Fibroblast of skin of abdomen (primary cell): ENCODE data around the gene PPP2R3B.

Source experiments
- DNase-seq: peaks from one replicate; pipeline ENCODE4 v3.0.0-alpha.2; 2013

PPP2R3B gene

DNA sequence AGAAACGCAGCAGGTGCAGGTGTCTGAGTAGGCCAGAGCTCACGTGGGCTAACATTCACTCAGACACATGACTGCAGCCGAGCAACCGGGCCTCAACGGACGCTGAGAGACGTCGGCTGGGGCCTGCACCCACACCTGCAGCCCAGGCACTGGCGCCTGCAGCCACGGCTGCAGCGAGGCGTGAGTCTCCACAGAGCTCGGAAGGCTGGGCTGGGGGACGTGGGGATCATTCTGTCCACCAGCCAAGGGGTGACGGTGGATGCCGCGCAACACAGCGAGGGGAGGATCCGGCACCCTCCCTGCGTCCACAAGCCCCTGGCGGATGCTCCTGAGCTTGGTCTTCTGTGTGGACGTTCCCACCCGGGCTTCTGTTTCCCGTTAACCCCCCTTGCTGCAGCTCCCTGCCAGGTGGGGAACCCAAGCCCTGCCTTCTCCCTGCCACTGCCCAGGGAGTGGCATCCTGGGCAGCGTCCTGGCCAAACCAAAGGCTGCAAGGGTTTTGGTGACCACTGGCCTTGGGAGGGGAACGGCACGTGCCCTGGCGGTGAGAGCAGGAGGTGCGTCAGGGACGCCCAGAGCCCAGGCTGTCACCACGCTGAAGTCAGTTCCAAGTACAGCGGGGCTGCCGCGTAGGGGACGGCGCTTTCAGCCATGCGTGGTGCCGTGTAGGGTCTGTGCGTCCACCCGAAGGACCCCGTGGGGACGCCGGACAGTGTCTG lies 16.3 kb downstream of the PPP2R3B start:
- DNase-seq = no peak

DNA sequence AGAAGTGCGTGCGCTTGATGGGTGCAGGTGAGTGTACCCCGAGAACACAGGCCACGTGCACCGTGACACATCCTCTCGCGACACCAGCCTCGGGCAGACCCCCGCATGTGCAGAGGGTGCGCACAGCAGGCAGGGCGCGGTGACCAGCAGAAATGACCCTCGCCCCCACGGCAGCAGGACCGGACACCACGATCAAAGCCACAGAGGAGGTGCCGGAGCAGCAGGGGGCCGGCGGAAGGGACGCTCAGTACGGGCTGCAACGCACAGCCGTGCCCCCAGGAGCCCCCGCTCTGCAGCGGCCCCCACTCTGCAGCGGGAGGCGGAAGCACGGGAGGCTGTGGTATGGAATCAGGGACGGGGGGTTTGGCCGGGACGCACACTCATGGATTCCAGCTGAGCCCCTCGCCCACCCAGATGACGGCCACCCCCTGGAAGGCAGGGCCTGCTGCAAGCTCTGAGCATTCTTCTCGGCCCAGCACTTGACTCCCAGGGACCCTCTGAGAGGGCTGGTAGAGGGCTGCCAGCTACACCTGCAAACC lies 17.1 kb downstream of the PPP2R3B start:
- no peak for DNase-seq

GRCh38 chrX:368811-369562 lies 17.7 kb downstream of the PPP2R3B start:
- peak; percentile 60 for DNase-seq

DNA sequence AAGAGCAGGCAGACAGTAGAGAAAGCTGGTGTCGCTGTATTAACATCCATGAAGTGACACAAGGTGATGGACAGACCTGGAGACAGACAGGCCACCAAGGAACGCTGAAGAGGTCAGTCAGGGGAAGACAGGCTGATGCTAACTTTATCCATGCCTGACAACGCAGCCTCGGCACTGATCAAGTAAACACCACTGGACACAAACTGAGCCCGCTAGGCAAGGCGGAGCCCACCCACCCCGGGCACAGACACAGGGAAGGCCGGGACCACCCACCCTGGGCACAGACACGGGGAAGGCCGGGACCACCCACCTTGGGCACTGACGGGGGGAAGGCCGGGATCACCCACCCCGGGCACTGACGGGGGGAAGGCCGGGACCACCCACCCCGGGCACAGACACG lies 18.8 kb downstream of the PPP2R3B start:
- no peak for DNase-seq

- DNase-seq = no peak
Measured at GRCh38 chrX:367349-367748, 19.4 kb downstream of the PPP2R3B start.

DNA sequence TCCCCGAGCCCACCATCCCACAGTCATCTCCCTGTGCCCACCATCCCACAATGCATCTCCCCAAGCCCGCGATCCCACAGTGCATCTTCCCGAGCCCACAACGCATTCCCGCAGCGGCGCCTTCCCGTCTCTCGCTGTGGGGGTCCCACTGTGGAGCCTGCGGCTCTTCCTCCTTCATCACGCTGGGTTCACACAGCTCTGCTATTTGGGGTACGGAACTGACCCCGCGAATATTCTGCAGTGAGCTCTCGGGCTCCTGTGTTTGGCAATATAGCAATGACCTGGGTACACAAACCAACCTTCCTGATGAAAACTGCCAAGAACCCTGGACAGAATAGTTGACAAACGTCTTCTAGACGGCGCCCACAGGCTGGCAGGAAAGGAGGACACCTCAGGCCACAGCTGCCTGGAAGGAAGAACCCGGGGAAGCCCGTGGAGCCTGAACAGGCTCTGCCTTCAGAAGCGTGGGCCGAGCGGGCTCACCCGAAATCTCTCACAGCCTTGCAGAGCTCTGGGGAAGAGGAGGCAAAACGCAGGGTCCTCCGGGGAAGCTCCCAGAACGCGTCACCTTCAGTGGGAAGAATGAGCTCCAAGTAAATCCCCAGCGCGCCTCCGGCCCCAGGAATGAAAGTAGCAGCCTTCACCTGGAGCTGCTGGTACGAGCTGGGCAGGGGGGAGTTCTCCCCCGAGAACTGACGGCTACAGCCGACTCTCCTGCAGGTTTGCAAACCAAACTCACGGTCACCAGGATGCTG lies 22.9 kb downstream of the PPP2R3B start:
- DNase-seq = no peak

GRCh38 chrX:362937-363620 lies 23.6 kb downstream of the PPP2R3B start:
- DNase-seq = peak; percentile 7

GRCh38 chrX:362351-362750 lies 24.4 kb downstream of the PPP2R3B start:
- no peak for DNase-seq

- DNase-seq = no peak
Measured at GRCh38 chrX:361231-362145, 25.2 kb downstream of the PPP2R3B start.

DNA sequence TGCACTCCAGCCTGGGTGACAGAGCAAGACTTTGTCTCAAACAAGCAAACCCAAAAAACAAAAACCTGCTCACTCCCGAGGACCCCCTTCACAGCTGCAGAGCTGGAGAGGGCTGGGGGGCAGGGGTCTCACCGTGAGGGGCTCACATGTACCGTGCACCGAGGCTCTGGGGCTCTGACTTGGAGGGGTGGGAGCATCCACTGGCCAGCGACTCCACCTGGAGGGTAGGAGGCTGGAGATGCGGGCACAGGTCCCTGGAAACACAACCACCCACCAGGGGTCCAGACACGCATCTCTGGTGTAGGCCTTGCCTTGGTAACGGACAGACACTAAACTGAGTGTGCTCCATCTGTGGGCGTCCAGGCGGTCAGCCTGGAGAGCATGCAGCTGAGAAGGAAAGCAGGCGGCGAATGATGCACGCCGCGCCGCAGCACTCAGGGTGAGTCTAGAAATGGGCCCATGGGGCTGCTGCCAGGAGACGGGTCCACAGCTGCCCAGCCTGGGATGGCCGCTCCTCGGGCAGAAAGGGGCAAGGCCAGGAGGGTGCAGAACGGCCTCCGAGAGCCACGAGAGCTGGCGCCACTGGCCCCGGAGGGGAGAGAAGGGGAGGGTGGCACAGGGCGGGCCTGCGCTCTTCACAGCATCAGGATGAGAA lies 26.1 kb downstream of the PPP2R3B start:
- no peak for DNase-seq

- no peak for DNase-seq
Measured at GRCh38 chrX:358651-359143, 28.0 kb downstream of the PPP2R3B start.

- peak; percentile 80 for DNase-seq
Measured at GRCh38 chrX:357693-358471, 28.8 kb downstream of the PPP2R3B start.

DNA sequence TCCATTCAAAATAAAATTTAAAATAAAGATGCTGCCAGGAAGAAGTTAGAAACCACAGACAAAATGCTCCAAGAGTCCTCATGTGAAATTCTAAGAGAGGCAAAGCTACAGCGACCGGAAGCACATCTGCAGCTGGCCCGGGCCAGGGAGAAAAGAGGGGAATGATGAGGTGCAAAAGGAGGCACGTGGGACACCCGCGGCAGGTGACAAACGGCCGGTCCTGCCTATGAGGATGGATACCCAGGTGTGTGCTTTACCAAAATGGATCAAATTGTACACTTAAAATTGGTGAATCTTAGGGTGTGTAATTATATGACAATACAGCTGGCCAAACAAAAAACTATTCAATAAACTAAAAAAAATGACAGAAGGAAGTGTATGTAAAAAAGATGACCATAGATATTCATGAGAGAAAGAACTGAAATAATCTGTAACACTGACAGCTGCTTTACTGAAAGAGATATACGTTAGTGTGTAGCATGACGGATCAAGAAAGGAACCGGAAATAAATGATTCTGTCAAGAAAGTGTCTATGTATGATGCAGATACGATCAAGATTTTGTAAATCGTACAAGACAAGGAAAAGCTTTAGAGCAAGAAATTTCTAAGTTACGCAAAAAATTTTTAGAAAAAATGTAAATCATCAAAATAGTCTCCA lies 29.5 kb downstream of the PPP2R3B start:
- no peak for DNase-seq

DNA sequence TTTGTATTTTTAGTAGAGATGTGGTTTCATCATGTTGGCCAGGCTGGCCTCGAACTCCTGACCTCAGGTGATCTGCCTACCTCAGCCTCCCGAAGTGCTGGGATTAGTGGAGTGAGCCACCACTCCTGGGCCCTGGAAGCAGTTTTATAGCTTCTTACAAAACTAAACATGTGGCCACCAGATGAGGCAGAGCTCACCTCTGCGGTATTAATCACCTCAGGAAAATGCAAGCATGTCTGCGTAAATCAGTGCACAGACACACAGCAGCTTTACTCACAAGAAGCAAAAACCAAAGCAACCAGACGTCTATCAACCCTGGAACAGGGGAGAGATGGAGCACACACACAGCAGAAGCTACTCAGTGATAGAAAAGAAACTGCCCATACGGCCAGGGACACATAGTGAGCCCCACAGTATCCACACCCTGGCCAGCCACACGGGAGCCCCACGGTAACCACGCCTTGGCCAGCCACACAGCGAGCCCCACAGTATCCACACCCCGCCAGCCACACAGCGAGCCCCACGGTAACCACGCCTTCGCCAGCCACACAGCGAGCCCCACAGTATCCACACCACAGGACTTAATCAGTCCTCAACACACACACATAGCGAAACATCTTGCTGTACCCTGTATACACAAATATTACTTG lies 30.2 kb downstream of the PPP2R3B start:
- peak; percentile 98 for DNase-seq

DNA sequence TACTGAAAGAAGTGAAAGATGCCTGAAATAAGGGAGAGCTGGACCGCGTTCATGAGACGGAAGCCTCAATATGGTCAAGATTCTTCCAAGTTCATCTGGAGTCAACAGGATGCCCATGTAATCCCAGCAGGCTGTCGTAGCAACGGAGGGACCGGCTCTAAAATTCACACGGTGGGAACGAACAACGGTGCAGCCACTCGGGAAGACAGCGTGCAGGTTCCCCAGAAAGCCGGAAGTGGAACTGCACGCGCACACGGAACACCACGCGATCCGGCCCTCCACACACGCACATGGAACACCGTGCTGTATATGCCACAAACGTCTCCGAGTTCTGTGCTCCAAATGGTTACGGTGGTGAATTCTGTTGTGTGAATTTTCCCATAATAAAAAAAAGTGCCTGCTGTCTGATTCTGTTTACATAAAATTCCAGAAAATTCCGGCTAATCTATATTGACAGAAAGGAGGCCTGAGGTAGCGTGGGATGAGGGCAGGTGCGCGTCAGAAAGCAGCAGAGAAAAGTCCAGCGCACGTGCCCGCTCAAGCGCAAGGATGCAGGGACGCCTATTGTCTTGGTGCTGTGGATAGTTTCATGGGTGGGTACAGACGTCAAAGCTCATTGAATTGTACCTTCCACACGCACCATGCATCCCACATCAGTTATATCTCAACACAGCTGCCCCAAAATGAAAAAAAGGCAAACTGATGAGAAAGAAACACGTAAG lies 31.2 kb downstream of the PPP2R3B start:
- no peak for DNase-seq

GRCh38 chrX:353566-354535 lies 32.9 kb downstream of the PPP2R3B start:
- DNase-seq = no peak
